H9 (cell line): ENCODE measurements around the gene SNX30. TPM values are rescaled to one million over a fixed set of nuclear protein-coding genes. Genes with fewer than 3 reads are reported as not detected.

Source experiments
- DNase-seq: peaks from one replicate; pipeline ENCODE4 v3.0.0-alpha.2; 2017
- H2AFZ ChIP-seq: one replicate; pipeline ENCODE4 v1.6.1; 2013; ENCODE audit warnings: mild to moderate bottlenecking, low read length, control low read depth, moderate library complexity
- H2AK5ac ChIP-seq: 2 replicates; pipeline ENCODE4 v1.6.1; 2013; ENCODE audit warnings: low read length, control low read depth, mixed read lengths; ENCODE audit not compliant: insufficient read length
- H2BK120ac ChIP-seq: one replicate; pipeline ENCODE4 v1.6.1; 2013; ENCODE audit warnings: low read depth, mild to moderate bottlenecking, low read length, control low read depth, inconsistent platforms; ENCODE audit not compliant: poor library complexity, severe bottlenecking
- H2BK12ac ChIP-seq: 2 replicates; pipeline ENCODE4 v1.6.1; 2013; ENCODE audit warnings: low read length, control low read depth, mixed read lengths, low read depth; ENCODE audit not compliant: insufficient read length
- H2BK15ac ChIP-seq: 2 replicates; pipeline ENCODE4 v1.6.1; 2013; ENCODE audit warnings: low read depth, low read length, control low read depth
- H2BK20ac ChIP-seq: one replicate; pipeline ENCODE4 v1.6.1; 2013; ENCODE audit warnings: low read depth, mild to moderate bottlenecking, low read length, control low read depth, inconsistent platforms; ENCODE audit not compliant: poor library complexity, severe bottlenecking
- H2BK5ac ChIP-seq: 2 replicates; pipeline ENCODE4 v1.6.1; 2013; ENCODE audit warnings: low read length, control low read depth, mixed read lengths; ENCODE audit not compliant: insufficient read length
- H3K14ac ChIP-seq: 2 replicates; pipeline ENCODE4 v1.6.1; 2013; ENCODE audit warnings: low read length, control low read depth; ENCODE audit not compliant: insufficient read depth
- H3K18ac ChIP-seq: 2 replicates; pipeline ENCODE4 v1.6.1; 2013; ENCODE audit warnings: low read depth, mild to moderate bottlenecking, mixed read lengths, low read length, control low read depth; ENCODE audit not compliant: insufficient read length
- H3K23ac ChIP-seq: 2 replicates; pipeline ENCODE4 v1.6.1; 2013; ENCODE audit warnings: low read length, control low read depth, mixed read lengths, low read depth; ENCODE audit not compliant: insufficient read length
- H3K23me2 ChIP-seq: 2 replicates; pipeline ENCODE4 v1.6.1; 2013; ENCODE audit warnings: low read depth, mild to moderate bottlenecking, mixed read lengths, low read length, control low read depth; ENCODE audit not compliant: insufficient read length, poor library complexity, severe bottlenecking
- H3K27ac ChIP-seq: 2 replicates; pipeline ENCODE4 v1.5.1; 2013; ENCODE audit warnings: low read length, control low read depth, mixed read lengths, low read depth; ENCODE audit not compliant: insufficient read length
- H3K27me3 ChIP-seq: 2 replicates; pipeline ENCODE4 v1.6.1; 2013; ENCODE audit warnings: low read length, control low read depth, inconsistent platforms; ENCODE audit not compliant: insufficient read depth
- H3K4ac ChIP-seq: 2 replicates; pipeline ENCODE4 v1.6.1; 2013; ENCODE audit warnings: low read depth, mild to moderate bottlenecking, control low read depth, inconsistent platforms, low read length, moderate library complexity
- H3K4me1 ChIP-seq: 2 replicates; pipeline ENCODE4 v1.6.1; 2013; ENCODE audit warnings: low read length, control low read depth, inconsistent platforms; ENCODE audit not compliant: insufficient read depth
- H3K4me2 ChIP-seq: 2 replicates; pipeline ENCODE4 v1.6.1; 2013; ENCODE audit warnings: low read length, control low read depth, mixed read lengths; ENCODE audit not compliant: insufficient read length, insufficient read depth
- H3K56ac ChIP-seq: 2 replicates; pipeline ENCODE4 v1.6.1; 2013; ENCODE audit warnings: low read depth, mild to moderate bottlenecking, mixed read lengths, low read length, control low read depth; ENCODE audit not compliant: insufficient read length
- H3K79me1 ChIP-seq: 2 replicates; pipeline ENCODE4 v1.6.1; 2013; ENCODE audit warnings: low read depth, mild to moderate bottlenecking, moderate library complexity, low read length, control low read depth, inconsistent platforms; ENCODE audit not compliant: insufficient read depth, poor library complexity, severe bottlenecking
- H3K79me2 ChIP-seq: 2 replicates; pipeline ENCODE4 v1.6.1; 2013; ENCODE audit warnings: low read length, control low read depth, inconsistent platforms; ENCODE audit not compliant: insufficient read depth
- H3K9ac ChIP-seq: 2 replicates; pipeline ENCODE4 v1.6.1; 2013; ENCODE audit warnings: low read length, control low read depth, mixed read lengths; ENCODE audit not compliant: insufficient read length; ENCODE audit errors: extremely low read depth
- H3K9me3 ChIP-seq: one replicate; pipeline ENCODE4 v1.6.1; 2013; ENCODE audit warnings: low read depth, low read length, inconsistent platforms; ENCODE audit not compliant: control insufficient read depth
- H3T11ph ChIP-seq: one replicate; pipeline ENCODE4 v1.6.1; 2013; ENCODE audit warnings: mild to moderate bottlenecking, low read length, control low read depth, inconsistent platforms
- H4K20me1 ChIP-seq: one replicate; pipeline ENCODE4 v1.6.1; 2013; ENCODE audit not compliant: control insufficient read depth, insufficient read length, insufficient read depth
- H4K5ac ChIP-seq: 2 replicates; pipeline ENCODE4 v1.6.1; 2013; ENCODE audit warnings: low read depth, mild to moderate bottlenecking, mixed read lengths, low read length, control low read depth; ENCODE audit not compliant: insufficient read length
- H4K8ac ChIP-seq: replicated peaks from 2 replicates; pipeline ENCODE4 v1.6.1; 2013; ENCODE audit warnings: low read length, control low read depth, mixed read lengths, low read depth; ENCODE audit not compliant: insufficient read length
- H4K91ac ChIP-seq: 2 replicates; pipeline ENCODE4 v1.6.1; 2013; ENCODE audit warnings: low read depth, mild to moderate bottlenecking, moderate library complexity, mixed read lengths, low read length, control low read depth; ENCODE audit not compliant: insufficient read length
- H3K27ac Mint-ChIP-seq, 3 experiments: 2 replicates in 2 of 3; 3 replicates in 1 of 3; pipeline ENCODE4 v1.8.0; 2020 to 2021; ENCODE audit warnings: mixed read lengths in 3 of 3, mild to moderate bottlenecking in 1 of 3, moderate library complexity in 1 of 3
- H3K27me3 Mint-ChIP-seq: 2 replicates; pipeline ENCODE4 v1.8.0; 2021; ENCODE audit warnings: low read depth, mild to moderate bottlenecking, moderate library complexity, mixed read lengths
- H3K36me3 Mint-ChIP-seq, 3 experiments: 2 replicates in 2 of 3; 3 replicates in 1 of 3; pipeline ENCODE4 v1.8.0; 2020 to 2021; ENCODE audit warnings: low read depth in 3 of 3, mixed read lengths in 3 of 3; ENCODE audit not compliant: insufficient read depth in 1 of 3
- H3K4me1 Mint-ChIP-seq, 2 experiments: 2 replicates each; pipeline ENCODE4 v1.8.0; 2020; ENCODE audit warnings: mixed read lengths in 2 of 2
- H3K4me3 Mint-ChIP-seq, 2 experiments: 2 replicates in 1 of 2; 3 replicates in 1 of 2; pipeline ENCODE4 v1.8.0; 2020 to 2021; ENCODE audit warnings: mild to moderate bottlenecking in 2 of 2, mixed read lengths in 2 of 2, moderate library complexity in 1 of 2
- H3K9me3 Mint-ChIP-seq, 2 experiments: 2 replicates in 1 of 2; 3 replicates in 1 of 2; pipeline ENCODE4 v1.8.0; 2020; ENCODE audit warnings: mild to moderate bottlenecking in 2 of 2, mixed read lengths in 2 of 2, moderate library complexity in 1 of 2
- CTCF ChIP-seq: fragments of 200-600 bp; sonication (generic); conservative IDR thresholded peaks from 3 replicates; pipeline ENCODE4 v1.8.0; 2021; ENCODE audit warnings: antibody characterized with exemption, mild to moderate bottlenecking
- WGBS: extraction: QIAGEN DNeasy Blood & Tissue Kit; methylation state at CpG from one replicate; pipeline ENCODE4 v1.1.7; 2013; ENCODE audit warnings: missing lambda C conversion rate, low lambda C conversion rate, mixed read lengths; ENCODE audit not compliant: insufficient read length; ENCODE audit errors: extremely low coverage; 5-methylcytosine and 5-hydroxymethylcytosine counted together
- total RNA-seq: library from RNA; stranded (reverse); gene quantifications from 2 replicates; pipeline ENCODE4 v1.2.1, GENCODE V29; 2021

Gene SNX30
- total RNA-seq, 1 experiment from 2014 or later: 10.3 TPM

GRCh38 chr9:112861638-112862555 is 111.3 kb downstream of the SNX30 start:
- Histone ChIP-seq H2BK15ac (no peak overlapping the region), H3K14ac (no peak overlapping the region), H4K20me1 (peaks cover 3% of the 10 kb centered on the region), H4K91ac (no peak overlapping the region), H4K5ac (no peak overlapping the region), H3K27me3 (no peaks in the 10 kb centered on the region), H3K56ac (no peak overlapping the region), H3K4me1 (no peaks in the 10 kb centered on the region), H3K4ac (no peak overlapping the region), H3K18ac (no peak overlapping the region), H3K23me2 (no peaks in the 10 kb centered on the region), H2AK5ac (no peak overlapping the region), H2AFZ (no peak overlapping the region), H3T11ph (no peak overlapping the region), H3K27ac (no peak overlapping the region), H4K8ac (no peak overlapping the region), H3K23ac (no peak overlapping the region), H3K79me2 (no peaks in the 10 kb centered on the region), H3K4me2 (no peak overlapping the region), H3K79me1 (no peaks in the 10 kb centered on the region), H2BK12ac (no peak overlapping the region), H3K9ac (no peak overlapping the region), H2BK5ac (no peak overlapping the region), H2BK120ac (no peak overlapping the region), H3K9me3 (no peaks in the 10 kb centered on the region), H2BK20ac (no peak overlapping the region)
- H3K9me3 Mint-ChIP-seq: no peaks in the 10 kb centered on the region; a peak in 1 of 5 replicates
- no peaks in the 10 kb centered on the region for H3K27me3 Mint-ChIP-seq
- H3K36me3 Mint-ChIP-seq: peaks cover 3 to 21% (median 6%) of the 10 kb centered on the region in 3 experiments; a peak in 4 of 7 replicates
- no peak for TF ChIP-seq CTCF
- no peak for DNase-seq
- peaks cover 0 to 7% of the 10 kb centered on the region in 2 experiments; a peak in 3 of 4 replicates for H3K4me1 Mint-ChIP-seq
- WGBS: no CpG with 5 or more reads among the region's 19 CpGs
- peak overlapping the region in 2 of 3 experiments; percentile 38 to 46; a peak in 4 of 7 replicates for H3K27ac Mint-ChIP-seq
- no peak overlapping the region for H3K4me3 Mint-ChIP-seq
